ENCODE results near the gene IGFL2. TPM values are rescaled to one million over a fixed set of nuclear protein-coding genes. Genes with fewer than 3 reads are reported as not detected.
"Not testable (repeated sequence)": the region's sequence is repeated elsewhere in the genome, so short reads cannot be mapped to it uniquely, and the experiment has no call there.

IGFL2 gene
- total RNA-seq, 1 experiment from 2014 or later = not detected

DNA sequence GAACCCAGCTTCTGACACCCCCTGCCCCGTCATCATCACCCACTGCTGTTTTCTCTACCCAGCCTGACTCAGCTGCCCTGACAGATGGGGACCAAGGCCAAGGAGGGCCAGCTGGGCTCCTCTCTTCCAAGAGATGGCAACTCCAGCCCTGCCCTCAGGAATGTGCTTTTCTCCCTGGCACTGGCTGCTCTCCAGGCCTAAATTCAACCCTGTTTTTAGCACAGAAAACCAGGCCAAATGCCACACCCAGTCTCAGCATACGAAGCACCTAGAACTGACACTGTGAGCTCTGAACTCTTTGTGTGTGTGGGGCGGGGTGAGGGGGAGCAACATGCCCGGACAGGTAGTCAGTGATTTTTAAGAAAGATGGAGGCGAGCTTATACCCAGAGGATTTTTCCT, 58.1 kb downstream of the IGFL2 start:
- TF ChIP-seq EZH2 (IDR thresholded peaks at IDR 0.05; ENCODE audit: low read depth) = no peak
- TF ChIP-seq, protein P1, sequence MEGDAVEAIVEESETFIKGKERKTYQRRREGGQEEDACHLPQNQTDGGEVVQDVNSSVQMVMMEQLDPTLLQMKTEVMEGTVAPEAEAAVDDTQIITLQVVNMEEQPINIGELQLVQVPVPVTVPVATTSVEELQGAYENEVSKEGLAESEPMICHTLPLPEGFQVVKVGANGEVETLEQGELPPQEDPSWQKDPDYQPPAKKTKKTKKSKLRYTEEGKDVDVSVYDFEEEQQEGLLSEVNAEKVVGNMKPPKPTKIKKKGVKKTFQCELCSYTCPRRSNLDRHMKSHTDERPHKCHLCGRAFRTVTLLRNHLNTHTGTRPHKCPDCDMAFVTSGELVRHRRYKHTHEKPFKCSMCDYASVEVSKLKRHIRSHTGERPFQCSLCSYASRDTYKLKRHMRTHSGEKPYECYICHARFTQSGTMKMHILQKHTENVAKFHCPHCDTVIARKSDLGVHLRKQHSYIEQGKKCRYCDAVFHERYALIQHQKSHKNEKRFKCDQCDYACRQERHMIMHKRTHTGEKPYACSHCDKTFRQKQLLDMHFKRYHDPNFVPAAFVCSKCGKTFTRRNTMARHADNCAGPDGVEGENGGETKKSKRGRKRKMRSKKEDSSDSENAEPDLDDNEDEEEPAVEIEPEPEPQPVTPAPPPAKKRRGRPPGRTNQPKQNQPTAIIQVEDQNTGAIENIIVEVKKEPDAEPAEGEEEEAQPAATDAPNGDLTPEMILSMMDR (conservative IDR thresholded peaks at IDR 0.05) = no peak
- peak; percentile 69 to 71 for DNase-seq
- Histone ChIP-seq H3K4me3 (no peak overlapping the region), H3F3A (ENCODE audit: insufficient read depth, low read depth) (peaks cover 74% of the 10 kb centered on the region), H3K4me1 (replicated peaks; ENCODE audit: insufficient read depth) (peaks cover 86% of the 10 kb centered on the region), H3K79me2 (ENCODE audit: low read depth) (peaks cover 17% of the 10 kb centered on the region), H3K9me3 (ENCODE audit: insufficient read depth, low read depth) (no peaks in the 10 kb centered on the region; the same call in 1 of the 2 replicates), H4K20me1 (ENCODE audit: insufficient read depth) (0 out of 2 replicates have a peak, but pooled peaks cover under 1% of the 10 kb centered on the region), H3K36me3 (ENCODE audit: low read depth) (peaks cover 17% of the 10 kb centered on the region), H3K27ac (peak overlapping the region; percentile 61), H3K27me3 (ENCODE audit: insufficient read depth, low read depth) (no peaks in the 10 kb centered on the region), H3K4me2 (peak overlapping the region; percentile 31), H2AFZ (no peak overlapping the region), H3K9me2 (ENCODE audit: insufficient read depth) (no peaks in the 10 kb centered on the region)
- BruUV-seq (replicated peaks) = no TSS peak
- ChIA-PET CTCF (no interaction called here), POLR2A (ENCODE audit: unreplicated experiment) (interaction anchor here (0.5 to 1.3 kb wide), 4 partner anchors 21 to 738 kb away, joined by 3 to 5 read pairs (median 5); partner anchors contain the start of gene FOSB)
- intact Hi-C loops (cut with micrococcal nuclease; ENCODE audit: unreplicated experiment) = no loop called here

DNA sequence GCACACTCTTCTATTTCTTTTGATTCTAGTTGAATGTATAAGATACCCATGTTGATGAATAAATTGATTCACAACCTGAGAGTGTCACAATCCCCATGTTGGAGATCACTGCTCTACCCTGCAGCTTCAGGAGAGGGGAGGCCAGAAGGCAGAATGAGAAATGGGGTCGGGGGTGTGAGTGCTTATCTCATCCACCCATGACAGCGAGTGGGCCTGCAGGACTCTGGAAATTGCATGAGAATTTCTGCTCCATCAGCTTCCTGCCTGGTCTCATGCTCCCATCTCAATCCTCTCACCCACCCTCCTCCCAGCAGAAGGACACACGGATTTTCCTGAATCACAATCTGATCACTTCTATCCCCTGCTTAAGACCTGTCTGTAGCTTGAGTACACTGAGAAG, 58.6 kb downstream of the IGFL2 start:
- BruUV-seq (replicated peaks) = no TSS peak
- H2AFZ ChIP-seq = no peak overlapping the region
- peaks cover 73% of the 10 kb centered on the region for H3F3A ChIP-seq (ENCODE audit: insufficient read depth, low read depth)
- no peaks in the 10 kb centered on the region; the same call in 1 of the 2 replicates for H3K9me3 ChIP-seq (ENCODE audit: insufficient read depth, low read depth)
- peak overlapping the region; percentile 31 for H3K4me2 ChIP-seq
- ChIA-PET CTCF (no interaction called here), POLR2A (ENCODE audit: unreplicated experiment) (interaction anchor here (0.6 to 1.3 kb wide), 3 partner anchors 22 to 739 kb away, joined by 3 to 5 read pairs (median 5); partner anchors contain the start of gene FOSB)
- H3K4me1 ChIP-seq (replicated peaks; ENCODE audit: insufficient read depth) = peaks cover 87% of the 10 kb centered on the region
- H3K36me3 ChIP-seq (ENCODE audit: low read depth) = peaks cover 12% of the 10 kb centered on the region; the same call in 1 of the 2 replicates
- TF ChIP-seq EZH2 (IDR thresholded peaks at IDR 0.05; ENCODE audit: low read depth) = no peak
- TF ChIP-seq, protein P1 (conservative IDR thresholded peaks at IDR 0.05) = no peak
- DNase-seq = no peak
- no peaks in the 10 kb centered on the region for H3K27me3 ChIP-seq (ENCODE audit: insufficient read depth, low read depth)
- intact Hi-C loops (cut with micrococcal nuclease; ENCODE audit: unreplicated experiment) = no loop called here
- H3K27ac ChIP-seq = peak overlapping the region; percentile 61
- no peaks in the 10 kb centered on the region for H4K20me1 ChIP-seq (ENCODE audit: insufficient read depth)
- H3K9me2 ChIP-seq (ENCODE audit: insufficient read depth) = no peaks in the 10 kb centered on the region
- peaks cover 12% of the 10 kb centered on the region for H3K79me2 ChIP-seq (ENCODE audit: low read depth)
- H3K4me3 ChIP-seq = no peak overlapping the region

DNA sequence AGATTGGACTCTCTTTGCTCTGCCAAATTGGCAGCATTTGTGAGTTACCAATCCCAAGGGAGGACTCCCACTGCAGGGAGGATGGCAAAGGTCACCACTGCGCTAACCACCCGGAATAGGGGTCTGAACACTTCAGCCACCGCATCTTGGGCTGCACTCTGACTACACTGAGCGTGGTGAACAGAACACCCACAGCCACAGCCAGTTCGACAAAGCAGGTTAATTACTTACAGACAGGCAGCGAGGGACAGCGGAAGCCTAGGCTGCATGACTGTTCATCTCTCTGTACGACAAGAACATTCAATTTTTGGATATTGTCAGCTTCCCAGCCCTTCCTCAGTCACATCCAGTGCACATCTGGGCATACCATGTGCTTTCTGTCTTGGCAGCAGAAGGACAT, 59.8 kb downstream of the IGFL2 start:
- CTCF ChIA-PET; H3K4me3 ChIP-seq; H4K20me1 ChIP-seq (ENCODE audit: insufficient read depth); H3K27me3 ChIP-seq (ENCODE audit: insufficient read depth, low read depth); H3K36me3 ChIP-seq (ENCODE audit: low read depth); H3K79me2 ChIP-seq (ENCODE audit: low read depth); DNase-seq; POLR2A ChIA-PET (ENCODE audit: unreplicated experiment); H3K9me3 ChIP-seq (ENCODE audit: insufficient read depth, low read depth); H2AFZ ChIP-seq; intact Hi-C loops (cut with micrococcal nuclease; ENCODE audit: unreplicated experiment); BruUV-seq (replicated peaks); H3K9me2 ChIP-seq (ENCODE audit: insufficient read depth): not testable (repeated sequence)
- Histone ChIP-seq H3K27ac (peak overlapping the region; percentile 93), H3K4me2 (peak overlapping the region; percentile 75), H3K4me1 (replicated peaks; ENCODE audit: insufficient read depth) (peaks cover 94% of the 10 kb centered on the region), H3F3A (ENCODE audit: insufficient read depth, low read depth) (peaks cover 73% of the 10 kb centered on the region)

DNA sequence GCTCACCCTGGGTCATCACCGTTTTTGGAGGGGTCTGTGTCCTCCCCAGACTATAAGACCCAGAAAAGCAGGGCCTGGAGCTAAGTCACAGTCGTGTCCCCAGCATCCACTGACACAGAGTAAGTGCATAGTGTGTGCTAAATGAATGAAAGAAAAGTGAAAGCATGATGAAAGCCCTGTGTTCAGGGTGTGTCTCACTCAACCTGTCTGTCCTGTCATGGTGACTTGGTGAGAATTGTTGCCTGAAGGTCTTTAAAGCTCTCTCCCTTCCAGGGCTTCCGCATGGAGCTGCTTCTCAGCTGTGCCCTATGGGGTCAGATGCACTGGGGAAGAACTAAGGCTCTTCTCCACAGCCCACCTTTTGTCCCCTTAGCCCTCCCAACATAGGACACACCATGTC, 61.0 kb downstream of the IGFL2 start:
- H3K4me2 ChIP-seq = peak overlapping the region; percentile 75
- ChIA-PET POLR2A (ENCODE audit: unreplicated experiment) (interaction anchor here (0.6 to 1.0 kb wide), 3 partner anchors 8 to 440 kb away, joined by 3 to 10 read pairs (median 3); no protein-coding TSS in a partner anchor), CTCF (no interaction called here)
- peaks cover 64% of the 10 kb centered on the region for H3F3A ChIP-seq (ENCODE audit: insufficient read depth, low read depth)
- intact Hi-C loops (cut with micrococcal nuclease; ENCODE audit: unreplicated experiment) = no loop called here
- no peaks in the 10 kb centered on the region for H4K20me1 ChIP-seq (ENCODE audit: insufficient read depth)
- peak overlapping the region; percentile 35 for H3K4me3 ChIP-seq
- no peak overlapping the region for H2AFZ ChIP-seq
- H3K4me1 ChIP-seq (replicated peaks; ENCODE audit: insufficient read depth) = peaks cover 91% of the 10 kb centered on the region
- H3K27ac ChIP-seq = peak overlapping the region; percentile 93
- no peaks in the 10 kb centered on the region for H3K9me2 ChIP-seq (ENCODE audit: insufficient read depth)
- no peaks in the 10 kb centered on the region for H3K27me3 ChIP-seq (ENCODE audit: insufficient read depth, low read depth)
- H3K36me3 ChIP-seq (ENCODE audit: low read depth) = 0 out of 2 replicates have a peak, but pooled peaks cover 10% of the 10 kb centered on the region
- no peaks in the 10 kb centered on the region; the same call in 1 of the 2 replicates for H3K9me3 ChIP-seq (ENCODE audit: insufficient read depth, low read depth)
- TF ChIP-seq, protein P1 (conservative IDR thresholded peaks at IDR 0.05) = no peak
- TF ChIP-seq EZH2 (IDR thresholded peaks at IDR 0.05; ENCODE audit: low read depth) = no peak
- BruUV-seq (replicated peaks) = no TSS peak
- DNase-seq = peak; percentile 64 to 94
- no peaks in the 10 kb centered on the region for H3K79me2 ChIP-seq (ENCODE audit: low read depth)
